ENCODE results near the gene CHRNE. TPM values are rescaled to one million over a fixed set of nuclear protein-coding genes. Genes with fewer than 3 reads are reported as not detected.

Gene CHRNE
- total RNA-seq, 2 experiments from 2014 or later = 0.33 to 0.43 TPM

DNA sequence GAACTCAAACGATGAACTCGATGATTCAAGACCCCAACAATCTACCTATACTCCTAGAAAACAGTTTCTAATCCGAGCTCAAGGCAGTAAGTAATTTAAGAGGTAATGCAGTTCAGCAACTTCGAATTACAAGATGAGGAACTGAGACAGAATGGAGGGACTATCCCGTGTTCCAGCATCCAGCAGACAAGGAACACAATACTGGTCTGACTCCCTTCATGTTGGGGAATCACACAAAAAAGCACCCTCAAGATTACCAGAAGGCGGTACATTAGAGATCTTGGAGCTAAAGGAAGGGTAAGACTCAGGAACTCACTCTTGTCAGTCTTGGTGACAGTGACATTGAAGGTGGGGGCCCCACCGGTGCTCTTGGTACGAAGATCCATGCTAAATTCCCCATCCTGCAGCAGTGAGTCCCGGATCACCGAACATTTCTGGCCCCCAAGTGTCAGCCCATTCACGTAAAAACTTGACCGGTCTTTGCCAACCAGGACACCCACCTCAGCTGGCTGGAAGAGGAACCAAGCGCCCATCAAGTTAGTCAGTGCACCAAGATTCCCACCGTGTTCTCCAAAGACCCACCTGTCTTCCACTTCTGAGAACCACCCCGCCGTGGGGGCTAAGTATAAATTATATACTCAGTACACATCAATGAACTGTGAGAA, 43.5 kb upstream of the CHRNE start:
- peaks cover 62% of the 10 kb centered on the region for H3K4me1 Mint-ChIP-seq
- peaks cover 67% of the 10 kb centered on the region for H3K36me3 Mint-ChIP-seq (ENCODE audit: low read depth)
- H3K27ac Mint-ChIP-seq = peak overlapping the region; percentile 100
- CTCF ChIA-PET = interaction anchor here (0.6 kb wide), 1 partner anchor 70 kb away, joined by 3 read pairs; no protein-coding TSS in a partner anchor
- POLR2A ChIA-PET = interaction anchor here (0.9 to 20.7 kb wide), 13 partner anchors 7 to 580 kb away, joined by 3 to 711 read pairs (median 11); partner anchors contain the start of genes ARRB2, C17orf107, CAMTA2 and ENO3
- H3K4me3 Mint-ChIP-seq = peak overlapping the region; percentile 96
- no peak for DNase-seq
- no peaks in the 10 kb centered on the region for H3K9me3 Mint-ChIP-seq
- no peaks in the 10 kb centered on the region for H3K27me3 Mint-ChIP-seq

DNA sequence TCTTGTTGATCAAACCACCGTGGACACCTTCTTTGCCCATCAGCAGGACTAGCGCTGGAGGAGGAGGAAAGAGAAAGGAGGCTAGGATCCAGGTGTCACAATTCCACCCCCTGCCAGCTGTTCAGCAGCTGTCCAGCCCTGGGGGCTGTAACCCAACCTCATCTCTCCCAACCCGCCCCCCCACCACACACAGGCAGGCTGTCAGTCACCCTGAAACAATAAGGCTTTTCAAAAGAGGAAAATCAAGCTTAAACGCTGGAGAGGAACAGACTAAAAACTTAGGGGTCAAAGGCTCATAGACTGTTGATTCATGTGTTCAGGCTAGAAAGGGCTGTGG, 43.0 kb upstream of the CHRNE start:
- no peaks in the 10 kb centered on the region for H3K27me3 Mint-ChIP-seq
- H3K4me3 Mint-ChIP-seq = peak overlapping the region; percentile 96
- H3K9me3 Mint-ChIP-seq = no peaks in the 10 kb centered on the region
- ChIA-PET CTCF (interaction anchor here (0.6 kb wide), 1 partner anchor 71 kb away, joined by 3 read pairs; no protein-coding TSS in a partner anchor), POLR2A (interaction anchor here (0.9 to 20.7 kb wide), 10 partner anchors 8 to 580 kb away, joined by 3 to 711 read pairs (median 13); partner anchors contain the start of genes ARRB2, C17orf107, CAMTA2 and ENO3)
- peak overlapping the region; percentile 100 for H3K27ac Mint-ChIP-seq
- H3K4me1 Mint-ChIP-seq = peaks cover 57% of the 10 kb centered on the region
- DNase-seq = no peak
- peaks cover 73% of the 10 kb centered on the region for H3K36me3 Mint-ChIP-seq (ENCODE audit: low read depth)

GRCh38 chr17:4945176-4945943, 42.5 kb upstream of the CHRNE start:
- peaks cover 78% of the 10 kb centered on the region for H3K36me3 Mint-ChIP-seq (ENCODE audit: low read depth)
- no peaks in the 10 kb centered on the region for H3K27me3 Mint-ChIP-seq
- H3K4me1 Mint-ChIP-seq = peaks cover 51% of the 10 kb centered on the region
- H3K27ac Mint-ChIP-seq = peak overlapping the region; percentile 100
- CTCF ChIA-PET = interaction anchor here (0.6 to 1.2 kb wide), 2 partner anchors 22 to 71 kb away, joined by 3 read pairs; partner anchors contain the start of gene SPAG7
- H3K4me3 Mint-ChIP-seq = peak overlapping the region; percentile 96
- H3K9me3 Mint-ChIP-seq = no peaks in the 10 kb centered on the region
- DNase-seq = peak; percentile 89
- POLR2A ChIA-PET = interaction anchor here (0.9 to 20.7 kb wide), 9 partner anchors 8 to 579 kb away, joined by 3 to 711 read pairs (median 11); partner anchors contain the start of genes C17orf107, CAMTA2, ENO3 and INCA1

DNA sequence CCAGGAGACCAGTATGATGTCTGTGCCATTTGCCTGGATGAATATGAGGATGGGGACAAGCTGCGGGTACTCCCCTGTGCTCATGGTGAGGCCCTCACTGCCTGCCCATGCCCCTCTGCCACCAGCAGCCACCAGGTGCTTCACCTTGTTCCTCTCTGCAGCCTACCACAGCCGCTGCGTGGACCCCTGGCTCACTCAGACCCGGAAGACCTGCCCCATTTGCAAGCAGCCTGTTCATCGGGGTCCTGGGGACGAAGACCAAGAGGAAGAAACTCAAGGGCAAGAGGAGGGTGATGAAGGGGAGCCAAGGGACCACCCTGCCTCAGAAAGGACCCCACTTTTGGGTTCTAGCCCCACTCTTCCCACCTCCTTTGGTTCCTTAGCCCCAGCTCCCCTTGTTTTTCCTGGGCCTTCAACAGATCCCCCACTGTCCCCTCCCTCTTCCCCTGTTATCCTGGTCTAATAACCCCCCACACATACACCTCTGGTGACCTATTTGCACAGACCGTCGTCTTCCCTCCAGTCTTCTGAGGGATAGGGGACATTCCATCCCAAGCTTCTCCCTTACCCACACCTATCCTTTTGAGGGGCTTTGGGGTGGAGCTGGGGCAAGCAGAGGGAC, 41.8 kb upstream of the CHRNE start:
- H3K4me1 Mint-ChIP-seq = peaks cover 48% of the 10 kb centered on the region

GRCh38 chr17:4944163-4944553, 41.3 kb upstream of the CHRNE start:
- H3K4me3 Mint-ChIP-seq = peak overlapping the region; percentile 96
- peaks cover 85% of the 10 kb centered on the region for H3K36me3 Mint-ChIP-seq (ENCODE audit: low read depth)
- peak overlapping the region; percentile 100 for H3K27ac Mint-ChIP-seq
- peak; percentile 78 for DNase-seq
- H3K4me1 Mint-ChIP-seq = peaks cover 48% of the 10 kb centered on the region
- ChIA-PET POLR2A (interaction anchor here (0.8 to 20.7 kb wide), 4 partner anchors 10 to 43 kb away, joined by 3 to 711 read pairs (median 176); partner anchors contain the start of genes CAMTA2, ENO3, PFN1 and SPAG7), CTCF (interaction anchor here (1.1 to 1.2 kb wide), 2 partner anchors 23 to 41 kb away, joined by 3 read pairs; partner anchors contain the start of genes CHRNE and SPAG7)
- H3K9me3 Mint-ChIP-seq = no peaks in the 10 kb centered on the region
- no peaks in the 10 kb centered on the region for H3K27me3 Mint-ChIP-seq

More for the DNA sequence above, 41.8 kb upstream of the CHRNE start:
- H3K4me3 Mint-ChIP-seq = peak overlapping the region; percentile 96
- peak overlapping the region; percentile 100 for H3K27ac Mint-ChIP-seq
- H3K36me3 Mint-ChIP-seq (ENCODE audit: low read depth) = peaks cover 82% of the 10 kb centered on the region
- peak; percentile 45 for DNase-seq
- ChIA-PET POLR2A (interaction anchor here (1.7 to 20.7 kb wide), 7 partner anchors 9 to 230 kb away, joined by 7 to 711 read pairs (median 43); partner anchors contain the start of genes C17orf107, CAMTA2, ENO3 and INCA1), CTCF (interaction anchor here (1.2 kb wide), 1 partner anchor 23 kb away, joined by 3 read pairs; the partner anchor contains the start of gene SPAG7)
- H3K27me3 Mint-ChIP-seq = no peaks in the 10 kb centered on the region
- H3K9me3 Mint-ChIP-seq = no peaks in the 10 kb centered on the region

- Mint-ChIP-seq H3K27me3 (no peaks in the 10 kb centered on the region), H3K36me3 (ENCODE audit: low read depth) (peaks cover 90% of the 10 kb centered on the region), H3K27ac (peak overlapping the region; percentile 100), H3K9me3 (no peaks in the 10 kb centered on the region), H3K4me3 (peak overlapping the region; percentile 96), H3K4me1 (peaks cover 57% of the 10 kb centered on the region)
- POLR2A ChIA-PET = interaction anchor here (1.7 to 20.7 kb wide), 5 partner anchors 11 to 231 kb away, joined by 4 to 711 read pairs (median 122); partner anchors contain the start of genes CAMTA2, ENO3, INCA1 and KIF1C
- no peak for DNase-seq
- CTCF ChIA-PET = interaction anchor here (1.1 kb wide), 1 partner anchor 40 kb away, joined by 3 read pairs; the partner anchor contains the start of gene CHRNE
These were observed 40.0 kb upstream of the CHRNE start for GRCh38 chr17:4942760-4943508.

DNA sequence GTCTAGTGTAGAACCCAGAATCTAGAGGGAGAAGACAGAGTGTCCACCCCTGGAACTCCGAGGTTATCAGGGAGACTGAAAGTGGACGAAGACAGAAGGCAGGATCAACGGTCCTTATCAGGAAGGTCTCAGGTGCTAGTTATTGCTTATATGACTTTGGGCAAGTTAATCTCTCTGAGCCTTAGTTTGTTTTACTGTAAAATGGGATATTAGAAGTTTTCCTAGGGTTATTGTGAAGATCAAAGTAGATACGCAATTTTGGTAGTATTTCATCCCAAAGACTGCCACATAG, 38.4 kb upstream of the CHRNE start:
- Mint-ChIP-seq H3K36me3 (ENCODE audit: low read depth) (peaks cover 91% of the 10 kb centered on the region), H3K27ac (peak overlapping the region; percentile 100), H3K9me3 (no peaks in the 10 kb centered on the region), H3K4me3 (peak overlapping the region; percentile 96), H3K4me1 (peaks cover 61% of the 10 kb centered on the region), H3K27me3 (no peaks in the 10 kb centered on the region)
- POLR2A ChIA-PET = interaction anchor here (1.9 to 20.7 kb wide), 5 partner anchors 12 to 230 kb away, joined by 4 to 711 read pairs (median 122); partner anchors contain the start of genes C17orf107, CAMTA2, ENO3 and PFN1
- no peak for DNase-seq
- CTCF ChIA-PET = interaction anchor here (1.9 kb wide), 1 partner anchor 46 kb away, joined by 7 read pairs; the partner anchor contains the start of gene CAMTA2

DNA sequence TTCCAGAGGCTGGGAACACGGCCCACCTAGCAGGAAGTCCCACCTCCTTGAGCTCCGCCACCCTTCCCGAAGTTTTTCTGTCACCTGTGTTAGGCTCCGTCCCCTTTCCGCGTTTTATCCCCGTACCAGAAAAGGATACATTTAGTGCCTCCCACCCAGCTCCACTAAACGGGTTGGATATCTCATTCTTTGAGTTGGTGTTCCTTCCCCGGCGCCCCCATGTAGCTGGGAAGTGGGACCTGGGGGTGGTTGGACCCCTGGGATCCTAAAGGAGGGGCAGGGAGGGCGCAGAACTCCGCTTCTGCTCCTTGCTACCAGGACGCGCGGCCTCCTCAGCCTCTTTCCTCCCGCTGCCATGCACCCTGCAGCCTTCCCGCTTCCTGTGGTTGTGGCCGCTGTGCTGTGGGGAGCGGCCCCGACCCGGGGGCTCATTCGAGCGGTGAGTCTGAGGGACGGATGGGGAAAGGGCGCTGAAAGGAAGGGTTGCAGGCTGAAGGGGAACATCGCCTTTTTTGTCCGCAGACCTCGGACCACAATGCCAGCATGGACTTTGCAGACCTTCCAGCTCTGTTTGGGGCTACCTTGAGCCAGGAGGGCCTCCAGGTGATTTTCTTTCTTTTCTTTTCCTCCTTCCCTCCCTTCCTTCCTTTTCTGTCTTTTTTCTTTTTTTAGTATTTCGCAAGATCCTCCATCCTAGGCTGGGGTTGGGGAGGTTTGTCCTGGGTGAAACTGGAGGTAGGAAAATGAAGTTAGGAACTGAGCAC, 37.8 kb upstream of the CHRNE start:
- peaks cover 65% of the 10 kb centered on the region for H3K4me1 Mint-ChIP-seq
- H3K27ac Mint-ChIP-seq = peak overlapping the region; percentile 100
- H3K9me3 Mint-ChIP-seq = no peaks in the 10 kb centered on the region
- ChIA-PET CTCF (interaction anchor here (0.6 to 2.7 kb wide), 17 partner anchors 8 to 231 kb away, joined by 3 to 29 read pairs (median 4); partner anchors contain the start of genes ARRB2, C17orf107, CAMTA2 and CHRNE), POLR2A (interaction anchor here (0.9 to 20.7 kb wide), 19 partner anchors 9 to 798 kb away, joined by 3 to 711 read pairs (median 8); partner anchors contain the start of genes C17orf107, CAMTA2, CYB5D2 and ENO3)
- H3K27me3 Mint-ChIP-seq = no peaks in the 10 kb centered on the region
- peaks cover 91% of the 10 kb centered on the region for H3K36me3 Mint-ChIP-seq (ENCODE audit: low read depth)
- peak overlapping the region; percentile 96 for H3K4me3 Mint-ChIP-seq
- DNase-seq = peak; percentile 67

DNA sequence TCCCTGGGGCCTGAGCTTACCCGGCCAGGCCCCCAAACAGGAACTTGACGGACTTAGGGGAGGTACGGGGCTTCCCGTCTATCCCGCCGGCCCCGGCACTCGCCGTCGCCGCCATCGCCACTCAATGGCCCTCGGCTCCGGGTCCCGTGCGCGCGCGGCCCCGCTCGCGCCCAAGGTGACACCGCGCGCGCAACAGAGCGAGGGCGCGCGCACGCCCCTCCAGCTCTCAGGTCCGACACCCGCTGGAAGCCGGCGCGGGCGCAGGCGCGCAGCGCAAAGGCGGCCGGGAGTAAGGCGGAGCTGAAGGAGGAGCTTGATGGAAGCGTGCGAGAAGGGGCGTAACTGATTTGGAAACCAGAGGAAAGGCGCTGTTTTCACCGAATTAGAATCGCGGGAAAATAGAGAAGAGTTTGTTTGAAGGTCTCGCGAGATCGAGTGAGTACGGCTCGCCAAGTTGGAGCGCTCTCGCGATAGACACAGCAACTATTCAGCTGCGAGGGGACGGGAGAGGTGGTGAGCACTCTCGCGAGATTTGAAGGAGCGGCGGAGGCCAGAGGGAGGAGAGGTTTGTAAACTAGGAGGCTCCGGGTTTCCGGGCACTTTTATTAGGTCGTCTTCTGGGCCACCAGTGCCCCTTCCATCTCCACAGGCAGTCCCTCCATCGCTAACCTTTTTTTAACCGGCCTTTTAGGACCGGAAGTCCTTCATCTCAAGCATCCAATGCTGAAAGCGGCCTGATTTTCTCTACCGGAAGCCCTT, 37.1 kb upstream of the CHRNE start, which contains the start of the genes RNF167 and SLC25A11:
Gene RNF167 (plus strand): TSS at position 473 of the 759 bp plus-strand sequence. CDS start 642 bp downstream, outside the sequence.
Gene SLC25A11 (minus strand): TSS at position 251 of the 759 bp plus-strand sequence. CDS start 136 bp downstream, at position 115.
- peak; percentile 98 for DNase-seq
- H3K36me3 Mint-ChIP-seq (ENCODE audit: low read depth) = peaks cover 85% of the 10 kb centered on the region
- peak within 1 kb of the TSS; percentile 96 for H3K4me3 Mint-ChIP-seq
- no peaks in the 10 kb centered on the region for H3K27me3 Mint-ChIP-seq
- ChIA-PET POLR2A (interaction anchor here (0.8 to 20.7 kb wide), 25 partner anchors 9 to 797 kb away, joined by 3 to 711 read pairs (median 6); partner anchors contain the start of genes C17orf107, CAMTA2, CYB5D2 and ENO3), CTCF (interaction anchor here (0.6 to 2.7 kb wide), 21 partner anchors 9 to 373 kb away, joined by 3 to 29 read pairs (median 4); partner anchors contain the start of genes ARRB2, C17orf107, CAMTA2 and CHRNE)
- no peaks in the 10 kb centered on the region for H3K9me3 Mint-ChIP-seq
- peaks cover 60% of the 10 kb centered on the region for H3K4me1 Mint-ChIP-seq
- peak within 1 kb of the TSS; percentile 100 for H3K27ac Mint-ChIP-seq

DNA sequence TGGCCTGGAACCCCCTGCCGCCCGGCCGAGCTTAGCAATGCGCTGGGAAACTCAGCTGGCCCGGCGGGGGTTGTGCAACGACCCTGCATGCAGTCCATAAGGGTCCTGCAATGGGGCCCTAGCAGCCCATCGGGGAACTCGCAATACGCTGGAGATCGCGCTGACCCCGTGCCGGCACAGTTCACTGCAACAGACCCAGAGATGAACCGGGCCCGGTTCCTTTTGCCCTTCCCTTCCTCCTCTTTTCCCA, 36.6 kb upstream of the CHRNE start:
- ChIA-PET POLR2A (interaction anchor here (0.8 to 20.7 kb wide), 23 partner anchors 8 to 796 kb away, joined by 3 to 711 read pairs (median 7); partner anchors contain the start of genes C17orf107, CAMTA2, CYB5D2 and ENO3), CTCF (interaction anchor here (0.7 to 2.7 kb wide), 17 partner anchors 9 to 372 kb away, joined by 3 to 29 read pairs (median 5); partner anchors contain the start of genes ARRB2, C17orf107, PFN1 and SPAG7)
- H3K36me3 Mint-ChIP-seq (ENCODE audit: low read depth) = peaks cover 83% of the 10 kb centered on the region
- H3K4me1 Mint-ChIP-seq = peaks cover 60% of the 10 kb centered on the region
- no peak for DNase-seq
- no peaks in the 10 kb centered on the region for H3K27me3 Mint-ChIP-seq
- peak overlapping the region; percentile 96 for H3K4me3 Mint-ChIP-seq
- peak overlapping the region; percentile 100 for H3K27ac Mint-ChIP-seq
- no peaks in the 10 kb centered on the region for H3K9me3 Mint-ChIP-seq

Measured in activated CD4-positive, alpha-beta memory T cell treated with anti-CD3 and anti-CD28 coated beads, Interleukin-2, amount 10 ng/mL, durations not matched to agents 7 days and 5 days (primary cell).